CD4-positive, CD25-positive, alpha-beta regulatory T cell (primary cell): ENCODE measurements around the gene AKNAD1. TPM values are rescaled to one million over a fixed set of nuclear protein-coding genes. Genes with fewer than 3 reads are reported as not detected.

Experiments
- polyA plus RNA-seq, 4 donors: library from polyadenylated mRNA; unstranded; fragments of 300-500 nt; fragmentation: Illumina TruSeq; gene quantifications; one replicate each; pipeline ENCODE4 v1.2.3, GENCODE V29; 2021
- total RNA-seq: library from RNA; stranded (reverse); gene quantifications from one replicate; pipeline ENCODE4 v1.2.3, GENCODE V29; 2022

AKNAD1 gene
- total and polyA plus RNA-seq, 5 donors from 2014 or later: not detected

Other genes starting within 250 kb of the AKNAD1 start
- gene HENMT1, start 196.0 kb downstream of the AKNAD1 start, total RNA-seq: 7.8 TPM
- gene HENMT1, start 196.0 kb downstream of the AKNAD1 start, polyA plus RNA-seq: 10 to 100 TPM; 23.6 to 36.1 (median 29.8) TPM
- 132 TPM for gene PRPF38B, start 164.8 kb downstream of the AKNAD1 start, total RNA-seq
- 10 to 100 TPM; 18.9 to 31.4 (median 20.2) TPM for gene PRPF38B, start 164.8 kb downstream of the AKNAD1 start, polyA plus RNA-seq
- gene FNDC7, start 144.2 kb downstream of the AKNAD1 start, total RNA-seq: 0.20 TPM
- gene FNDC7, start 144.2 kb downstream of the AKNAD1 start, polyA plus RNA-seq: not detected
- gene STXBP3, start 110.4 kb downstream of the AKNAD1 start, total RNA-seq: 71.8 TPM
- gene STXBP3, start 110.4 kb downstream of the AKNAD1 start, polyA plus RNA-seq: 10 to 100 TPM; 43.5 to 56.3 (median 53.2) TPM
- 4.7 TPM for gene GPSM2, start 19.9 kb upstream of the AKNAD1 start, total RNA-seq
- 1 to 10 TPM; 2.2 to 5.4 (median 2.7) TPM for gene GPSM2, start 19.9 kb upstream of the AKNAD1 start, polyA plus RNA-seq
- 19.7 TPM for gene CLCC1, start 106.4 kb upstream of the AKNAD1 start, total RNA-seq
- gene CLCC1, start 106.4 kb upstream of the AKNAD1 start, polyA plus RNA-seq: 10 to 100 TPM; 12.3 to 15.4 (median 13.4) TPM
- gene WDR47, start 185.0 kb upstream of the AKNAD1 start, total RNA-seq: 15.6 TPM
- 1 to 10 TPM; 5.3 to 7.1 (median 6.3) TPM for gene WDR47, start 185.0 kb upstream of the AKNAD1 start, polyA plus RNA-seq
- gene TAF13, start 218.9 kb upstream of the AKNAD1 start, total RNA-seq: 31.3 TPM
- gene TAF13, start 218.9 kb upstream of the AKNAD1 start, polyA plus RNA-seq: 1 to 10 TPM in 2 of 4 donors, under 1 TPM in 2; 0.89 to 2.6 (median 1.5) TPM
- 69.7 TPM for gene TMEM167B, start 233.7 kb upstream of the AKNAD1 start, total RNA-seq
- 10 to 100 TPM; 29.3 to 47.9 (median 36.1) TPM for gene TMEM167B, start 233.7 kb upstream of the AKNAD1 start, polyA plus RNA-seq